Measurements from ENCODE around the gene DCD. TPM values are rescaled to one million over a fixed set of nuclear protein-coding genes. Genes with fewer than 3 reads are reported as not detected.

The DCD gene
- total and polyA plus RNA-seq, 12 donors, result not detected

DNA sequence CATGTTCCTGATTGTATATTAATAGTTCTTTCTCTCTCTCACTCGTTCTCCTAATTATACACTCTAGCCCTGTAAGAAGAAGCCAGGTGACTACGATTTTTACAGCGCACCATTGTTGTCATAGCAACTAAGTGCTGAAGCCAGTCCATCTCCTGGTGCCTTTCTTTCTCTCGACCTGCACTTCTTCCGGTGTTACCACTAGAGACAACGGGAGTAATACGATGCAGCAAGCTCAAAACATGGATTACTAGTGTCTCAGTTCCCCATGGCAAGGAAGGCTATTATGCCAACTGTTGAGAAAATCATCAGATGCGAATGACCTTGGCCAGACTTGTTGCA lies 40.8 kb upstream of the DCD start:
- no peak for TF ChIP-seq CTCF (IDR thresholded peaks at IDR 0.05)
- WGBS, 2 donors, result 71 to 73% methylated on average over 8 of the region's 8 CpGs
- no peak overlapping the region for H3K27ac ChIP-seq
- intact Hi-C loops (cut with DNase I), result no loop called here
- H3K36me3 ChIP-seq, result no peaks in the 10 kb centered on the region
- peaks cover 4 to 73% (median 48%) of the 10 kb centered on the region in 7 donors for H3K27me3 ChIP-seq
- DNase-seq (no peak), ATAC-seq (no peak)
- H3K4me1 ChIP-seq, result no peaks in the 10 kb centered on the region
- no peak overlapping the region for H3K4me3 ChIP-seq
- H3K9me3 ChIP-seq, result no peaks in the 10 kb centered on the region

GRCh38 chr12:54688309-54689033 lies 40.3 kb upstream of the DCD start:
- Histone ChIP-seq H3K4me3 (no peak overlapping the region), H3K9me3 (no peaks in the 10 kb centered on the region), H3K27ac (no peak overlapping the region), H3K27me3 (peaks cover 4 to 71% (median 50%) of the 10 kb centered on the region in 7 donors), H3K4me1 (no peaks in the 10 kb centered on the region), H3K36me3 (no peaks in the 10 kb centered on the region)
- DNase-seq (no peak), ATAC-seq (no peak)
- no peak for TF ChIP-seq CTCF (IDR thresholded peaks at IDR 0.05)
- intact Hi-C loops (cut with DNase I), result no loop called here
- 76% methylated on average over 5 of the region's 5 CpGs for WGBS, 2 donors

GRCh38 chr12:54684636-54685630 lies 36.8 kb upstream of the DCD start:
- DNase-seq (no peak), ATAC-seq (no peak)
- 64 to 69% methylated on average over 12 of the region's 12 CpGs for WGBS, 2 donors
- Histone ChIP-seq H3K4me1 (no peaks in the 10 kb centered on the region), H3K9me3 (no peaks in the 10 kb centered on the region), H3K4me3 (no peak overlapping the region), H3K36me3 (no peaks in the 10 kb centered on the region), H3K27ac (no peak overlapping the region), H3K27me3 (peaks cover 0 to 72% (median 41%) of the 10 kb centered on the region in 7 donors)
- TF ChIP-seq CTCF (IDR thresholded peaks at IDR 0.05), result no peak
- intact Hi-C loops (cut with DNase I), result no loop called here

- no peaks in the 10 kb centered on the region for H3K36me3 ChIP-seq
- H3K27ac ChIP-seq, result no peak overlapping the region
- no peaks in the 10 kb centered on the region for H3K4me1 ChIP-seq
- DNase-seq, result no peak
- peaks cover 0 to 69% (median 52%) of the 10 kb centered on the region in 7 donors for H3K27me3 ChIP-seq
- intact Hi-C loops (cut with DNase I), result no loop called here
- no peak for ATAC-seq
- H3K9me3 ChIP-seq, result no peaks in the 10 kb centered on the region
- TF ChIP-seq CTCF (IDR thresholded peaks at IDR 0.05), result no peak
- H3K4me3 ChIP-seq, result no peak overlapping the region
- WGBS, 2 donors, result 33 to 37% methylated on average over 2 of the region's 2 CpGs
Measured at GRCh38 chr12:54683398-54683797, 35.2 kb upstream of the DCD start.

All from heart right ventricle (tissue), 16 donors.